ENCODE measurements around the gene PTPRG. TPM values are rescaled to one million over a fixed set of nuclear protein-coding genes. Genes with fewer than 3 reads are reported as not detected.

PTPRG gene
- total and polyA plus RNA-seq, 3 experiments from 2014 or later = not detected

DNA sequence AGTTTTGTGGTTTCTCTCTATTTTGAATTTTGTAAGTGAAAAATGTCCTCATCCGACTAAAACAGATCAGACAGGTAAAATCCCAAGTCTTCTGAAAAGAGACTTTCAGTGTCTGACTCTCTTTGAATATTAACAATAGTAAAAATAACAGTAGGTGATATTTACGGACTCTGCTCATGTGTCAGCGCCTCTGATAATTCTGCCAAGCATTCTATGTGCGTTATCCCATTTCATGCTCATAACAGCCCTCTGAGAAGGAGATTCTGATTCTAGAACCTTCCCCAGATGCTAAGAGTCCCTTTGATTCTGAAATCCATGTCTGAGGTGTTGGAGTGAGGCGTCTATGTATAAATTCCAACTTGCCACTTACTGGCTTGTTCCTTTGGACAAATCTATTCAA, 529.1 kb downstream of the PTPRG start:
- H3K4me1 ChIP-seq (ENCODE audit: insufficient read depth, low read length) = no peaks in the 10 kb centered on the region
- CTCF ChIA-PET = no interaction called here
- Mint-ChIP-seq H3K9me3 (peaks cover 0 to 9% (median 3%) of the 10 kb centered on the region in 5 donors), H3K27ac (no peak overlapping the region), H3K4me3 (no peak overlapping the region), H3K36me3 (no peaks in the 10 kb centered on the region), H3K27me3 (no peaks in the 10 kb centered on the region), H3K4me1 (no peaks in the 10 kb centered on the region)
- no peak overlapping the region for H3K27ac ChIP-seq (ENCODE audit: low read depth, low read length)
- H3K4me3 ChIP-seq (ENCODE audit: low read length) = no peak overlapping the region
- H3K36me3 ChIP-seq (ENCODE audit: insufficient read depth, low read length) = no peaks in the 10 kb centered on the region
- DNase-seq = no peak
- no peaks in the 10 kb centered on the region for H3K9me3 ChIP-seq (ENCODE audit: low read length)
- POLR2A ChIA-PET = no interaction called here
- H3K27me3 ChIP-seq (ENCODE audit: insufficient read depth, low read length, poor library complexity, severe bottlenecking) = no peaks in the 10 kb centered on the region

DNA sequence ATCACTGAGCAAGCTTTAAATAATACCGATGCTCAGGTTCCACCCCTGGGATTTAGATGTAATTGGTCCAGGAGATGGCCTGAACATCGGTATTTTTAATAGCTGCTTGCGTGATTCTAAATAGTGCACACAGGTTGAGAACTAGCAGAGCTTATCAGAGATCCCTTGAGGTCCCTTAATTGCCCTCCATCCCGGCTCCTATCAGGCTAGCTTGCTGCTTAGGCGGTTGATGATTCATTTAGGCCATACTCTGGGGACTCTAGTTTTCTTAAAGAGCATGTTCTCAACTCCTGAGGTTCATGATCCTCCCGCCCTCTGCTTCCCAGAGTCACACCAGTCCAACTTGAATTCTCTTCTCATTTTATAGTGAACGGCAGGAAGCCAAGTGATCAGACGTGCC, 531.7 kb downstream of the PTPRG start:
- Histone ChIP-seq H3K27me3 (ENCODE audit: insufficient read depth, low read length, poor library complexity, severe bottlenecking) (no peaks in the 10 kb centered on the region), H3K36me3 (ENCODE audit: insufficient read depth, low read length) (no peaks in the 10 kb centered on the region), H3K9me3 (ENCODE audit: low read length) (no peaks in the 10 kb centered on the region), H3K4me1 (ENCODE audit: insufficient read depth, low read length) (no peaks in the 10 kb centered on the region), H3K27ac (ENCODE audit: low read depth, low read length) (no peak overlapping the region), H3K4me3 (ENCODE audit: low read length) (no peak overlapping the region)
- Mint-ChIP-seq H3K9me3 (peaks cover 0 to 5% (median 3%) of the 10 kb centered on the region in 5 donors), H3K4me3 (no peak overlapping the region), H3K36me3 (no peaks in the 10 kb centered on the region), H3K27ac (no peak overlapping the region), H3K4me1 (no peaks in the 10 kb centered on the region), H3K27me3 (no peaks in the 10 kb centered on the region)
- ChIA-PET CTCF (no interaction called here), POLR2A (no interaction called here)
- no peak for DNase-seq

DNA sequence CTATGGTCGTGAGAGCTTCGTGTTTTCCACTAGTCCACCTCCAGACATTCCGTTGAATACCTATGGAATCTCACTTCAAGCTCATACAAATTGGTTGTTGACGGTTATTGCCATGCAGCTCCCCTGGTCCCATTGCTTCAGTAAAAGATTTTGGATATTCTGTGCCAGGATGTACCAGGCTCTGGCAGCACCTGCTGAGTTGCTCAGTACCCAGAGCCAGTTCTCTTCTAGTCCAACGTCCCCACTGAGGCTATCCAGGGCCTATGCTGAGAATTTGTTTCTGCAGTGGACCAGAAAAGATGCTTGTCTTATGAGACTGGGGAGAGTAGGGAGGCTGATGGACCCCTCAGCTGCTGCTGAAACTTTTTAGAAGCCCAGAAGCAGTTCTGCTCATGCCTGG, 533.1 kb downstream of the PTPRG start:
- CTCF ChIA-PET = no interaction called here
- Histone ChIP-seq H3K4me3 (ENCODE audit: low read length) (no peak overlapping the region), H3K36me3 (ENCODE audit: insufficient read depth, low read length) (no peaks in the 10 kb centered on the region), H3K27ac (ENCODE audit: low read depth, low read length) (no peak overlapping the region), H3K9me3 (ENCODE audit: low read length) (no peaks in the 10 kb centered on the region), H3K27me3 (ENCODE audit: insufficient read depth, low read length, poor library complexity, severe bottlenecking) (no peaks in the 10 kb centered on the region), H3K4me1 (ENCODE audit: insufficient read depth, low read length) (no peaks in the 10 kb centered on the region)
- H3K27me3 Mint-ChIP-seq = no peaks in the 10 kb centered on the region
- no peaks in the 10 kb centered on the region for H3K4me1 Mint-ChIP-seq
- POLR2A ChIA-PET = no interaction called here
- H3K4me3 Mint-ChIP-seq = no peak overlapping the region
- no peaks in the 10 kb centered on the region for H3K36me3 Mint-ChIP-seq
- DNase-seq = no peak
- peaks cover 0 to 5% (median 0%) of the 10 kb centered on the region in 5 donors for H3K9me3 Mint-ChIP-seq
- no peak overlapping the region for H3K27ac Mint-ChIP-seq

DNA sequence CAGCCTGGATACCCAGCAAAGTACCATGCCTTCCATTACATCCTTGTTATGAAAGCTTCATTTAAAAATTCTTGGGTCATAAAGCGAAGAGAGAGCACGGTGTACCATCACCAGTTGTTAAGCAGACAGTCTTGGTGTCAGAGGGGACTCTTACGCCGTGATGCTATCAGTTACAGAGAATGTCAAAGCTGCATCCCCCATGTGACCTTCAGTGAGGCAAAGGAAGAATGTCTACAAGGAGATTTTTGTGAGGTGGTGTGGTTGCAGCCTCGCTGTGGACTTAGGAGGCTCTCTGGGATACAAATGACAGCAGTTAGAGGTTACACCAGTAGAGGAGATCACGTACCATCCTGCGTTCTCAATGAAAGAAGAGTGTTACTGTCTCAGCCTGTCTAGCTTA, 533.7 kb downstream of the PTPRG start:
- Mint-ChIP-seq H3K4me3 (no peak overlapping the region), H3K9me3 (peaks cover 0 to 5% (median 0%) of the 10 kb centered on the region in 5 donors), H3K27me3 (no peaks in the 10 kb centered on the region), H3K27ac (no peak overlapping the region), H3K4me1 (no peaks in the 10 kb centered on the region), H3K36me3 (no peaks in the 10 kb centered on the region)
- H3K9me3 ChIP-seq (ENCODE audit: low read length) = no peaks in the 10 kb centered on the region
- ChIA-PET POLR2A (no interaction called here), CTCF (no interaction called here)
- no peak for DNase-seq
- H3K4me1 ChIP-seq (ENCODE audit: insufficient read depth, low read length) = no peaks in the 10 kb centered on the region
- no peaks in the 10 kb centered on the region for H3K27me3 ChIP-seq (ENCODE audit: insufficient read depth, low read length, poor library complexity, severe bottlenecking)
- no peak overlapping the region for H3K27ac ChIP-seq (ENCODE audit: low read depth, low read length)
- no peak overlapping the region for H3K4me3 ChIP-seq (ENCODE audit: low read length)
- no peaks in the 10 kb centered on the region for H3K36me3 ChIP-seq (ENCODE audit: insufficient read depth, low read length)

DNA sequence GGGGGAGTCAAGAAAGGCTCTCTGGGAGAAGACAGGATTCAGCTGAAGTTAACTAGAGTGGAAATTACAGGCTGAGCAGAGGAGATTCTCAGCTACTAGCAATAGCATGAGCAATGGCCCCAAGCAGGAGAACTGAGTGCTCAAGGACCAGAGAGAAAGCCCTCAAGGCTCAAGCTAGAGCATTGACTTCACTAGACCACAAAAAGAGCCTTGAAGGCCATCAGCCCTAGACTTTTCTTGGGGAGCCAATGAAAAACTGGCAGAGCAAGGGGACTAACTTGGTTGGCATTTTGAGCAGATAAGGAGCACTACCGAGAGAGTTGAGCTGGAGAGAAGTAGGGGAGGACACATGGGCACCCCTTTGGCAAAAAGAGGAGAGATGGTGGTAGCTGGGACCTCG, 534.4 kb downstream of the PTPRG start:
- Histone ChIP-seq H3K4me3 (ENCODE audit: low read length) (no peak overlapping the region), H3K9me3 (ENCODE audit: low read length) (no peaks in the 10 kb centered on the region), H3K4me1 (ENCODE audit: insufficient read depth, low read length) (no peaks in the 10 kb centered on the region), H3K36me3 (ENCODE audit: insufficient read depth, low read length) (no peaks in the 10 kb centered on the region), H3K27me3 (ENCODE audit: insufficient read depth, low read length, poor library complexity, severe bottlenecking) (no peaks in the 10 kb centered on the region), H3K27ac (ENCODE audit: low read depth, low read length) (no peak overlapping the region)
- no peaks in the 10 kb centered on the region for H3K4me1 Mint-ChIP-seq
- H3K27ac Mint-ChIP-seq = no peak overlapping the region
- CTCF ChIA-PET = interaction anchor here (0.8 kb wide), 1 partner anchor 9 kb away, joined by 3 read pairs; no protein-coding TSS in a partner anchor
- no peaks in the 10 kb centered on the region for H3K27me3 Mint-ChIP-seq
- H3K4me3 Mint-ChIP-seq = no peak overlapping the region
- H3K9me3 Mint-ChIP-seq = peaks cover 0 to 8% (median 0%) of the 10 kb centered on the region in 5 donors
- H3K36me3 Mint-ChIP-seq = no peaks in the 10 kb centered on the region
- DNase-seq = no peak
- POLR2A ChIA-PET = no interaction called here

DNA sequence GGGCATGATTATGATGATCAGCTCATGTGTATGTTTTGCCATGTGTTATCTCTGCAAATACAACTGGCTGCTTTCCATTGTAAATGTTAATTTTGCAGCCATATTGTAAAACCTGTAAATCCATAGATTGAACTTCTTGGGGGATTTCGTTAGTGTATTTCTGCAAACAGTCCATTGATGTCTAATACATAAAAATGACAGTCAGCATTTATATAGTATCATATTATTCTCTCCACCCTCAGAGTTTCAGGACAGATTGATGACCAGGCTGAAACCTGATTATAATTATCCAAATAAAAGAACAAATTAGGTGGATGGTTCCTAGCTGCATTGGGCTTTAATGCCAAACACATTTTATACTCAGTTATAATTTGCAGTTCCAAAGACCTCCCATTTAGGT, 535.1 kb downstream of the PTPRG start:
- no peak overlapping the region for H3K4me3 Mint-ChIP-seq
- no peaks in the 10 kb centered on the region for H3K9me3 ChIP-seq (ENCODE audit: low read length)
- H3K9me3 Mint-ChIP-seq = peaks cover 0 to 6% (median 0%) of the 10 kb centered on the region in 5 donors
- no peaks in the 10 kb centered on the region for H3K4me1 ChIP-seq (ENCODE audit: insufficient read depth, low read length)
- no peaks in the 10 kb centered on the region for H3K4me1 Mint-ChIP-seq
- H3K36me3 Mint-ChIP-seq = no peaks in the 10 kb centered on the region
- ChIA-PET POLR2A (no interaction called here), CTCF (interaction anchor here (0.8 kb wide), 1 partner anchor 10 kb away, joined by 3 read pairs; no protein-coding TSS in a partner anchor)
- H3K27me3 Mint-ChIP-seq = no peaks in the 10 kb centered on the region
- H3K27me3 ChIP-seq (ENCODE audit: insufficient read depth, low read length, poor library complexity, severe bottlenecking) = no peaks in the 10 kb centered on the region
- no peak overlapping the region for H3K27ac Mint-ChIP-seq
- no peak overlapping the region for H3K4me3 ChIP-seq (ENCODE audit: low read length)
- no peak for DNase-seq
- no peaks in the 10 kb centered on the region for H3K36me3 ChIP-seq (ENCODE audit: insufficient read depth, low read length)
- H3K27ac ChIP-seq (ENCODE audit: low read depth, low read length) = no peak overlapping the region

DNA sequence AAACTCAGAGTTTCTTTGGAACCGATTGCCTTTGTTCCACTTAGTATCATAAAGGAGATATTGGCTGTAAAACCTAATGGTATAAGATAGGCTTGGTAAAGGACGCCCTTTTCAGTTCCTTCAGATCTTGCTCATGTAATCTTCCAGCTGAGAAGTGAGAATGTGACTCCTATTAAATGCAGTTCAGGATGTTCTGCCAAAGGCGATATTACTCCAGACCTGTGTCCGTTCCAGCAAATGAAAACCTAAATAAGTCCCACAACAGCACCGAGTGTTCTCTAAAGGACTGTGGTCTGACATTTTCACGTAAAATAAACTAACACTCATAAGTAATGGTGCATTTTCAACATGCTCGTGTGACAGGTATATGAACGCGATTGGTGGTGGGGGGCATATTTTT, 535.8 kb downstream of the PTPRG start:
- Mint-ChIP-seq H3K36me3 (no peaks in the 10 kb centered on the region), H3K4me1 (no peaks in the 10 kb centered on the region), H3K9me3 (peaks cover 0 to 10% (median 0%) of the 10 kb centered on the region in 5 donors), H3K4me3 (no peak overlapping the region), H3K27ac (no peak overlapping the region), H3K27me3 (no peaks in the 10 kb centered on the region)
- POLR2A ChIA-PET = no interaction called here
- CTCF ChIA-PET = no interaction called here
- DNase-seq = no peak
- Histone ChIP-seq H3K36me3 (ENCODE audit: insufficient read depth, low read length) (no peaks in the 10 kb centered on the region), H3K9me3 (ENCODE audit: low read length) (no peaks in the 10 kb centered on the region), H3K27me3 (ENCODE audit: insufficient read depth, low read length, poor library complexity, severe bottlenecking) (no peaks in the 10 kb centered on the region), H3K4me1 (ENCODE audit: insufficient read depth, low read length) (no peaks in the 10 kb centered on the region), H3K27ac (ENCODE audit: low read depth, low read length) (no peak overlapping the region), H3K4me3 (ENCODE audit: low read length) (no peak overlapping the region)

DNA sequence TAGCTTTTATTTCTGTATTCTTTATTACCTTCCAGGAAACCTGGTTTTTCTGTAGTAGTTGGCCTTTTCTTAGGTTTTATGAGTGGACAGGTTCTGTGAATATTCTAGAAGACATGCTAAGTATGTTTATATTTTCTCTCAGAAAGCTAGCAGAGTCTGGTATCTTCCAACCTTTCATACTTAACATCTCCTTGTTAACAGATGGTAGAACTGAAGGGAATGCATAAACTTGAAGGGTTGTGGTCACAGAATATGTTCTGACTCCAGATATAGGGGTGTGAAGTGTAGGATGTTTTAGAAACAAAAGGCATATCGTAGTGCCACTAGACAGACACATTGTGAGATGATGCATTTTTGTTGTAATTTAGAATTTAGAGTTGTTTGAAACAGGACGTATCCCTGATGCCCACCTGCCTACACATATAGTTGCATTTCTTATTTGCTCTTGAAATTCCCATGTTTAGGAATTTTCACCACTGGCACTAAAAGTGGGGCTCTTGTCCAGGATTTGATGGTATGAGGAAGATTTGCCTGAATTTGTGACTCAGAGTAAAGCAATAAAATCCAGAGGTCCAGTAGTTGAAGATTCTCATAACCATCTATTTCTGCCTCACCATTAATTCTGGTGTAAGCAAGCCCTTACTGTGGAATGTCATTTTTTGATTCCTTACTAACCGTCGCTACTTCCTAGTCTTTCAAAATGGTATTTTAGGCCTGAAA, 537.4 kb downstream of the PTPRG start:
- no peak for DNase-seq
- H3K9me3 ChIP-seq (ENCODE audit: low read length) = no peaks in the 10 kb centered on the region
- Mint-ChIP-seq H3K4me3 (no peak overlapping the region), H3K4me1 (no peaks in the 10 kb centered on the region), H3K36me3 (no peaks in the 10 kb centered on the region), H3K27me3 (no peaks in the 10 kb centered on the region), H3K27ac (no peak overlapping the region), H3K9me3 (peaks cover 0 to 10% (median 0%) of the 10 kb centered on the region in 5 donors)
- no peak overlapping the region for H3K27ac ChIP-seq (ENCODE audit: low read depth, low read length)
- H3K27me3 ChIP-seq (ENCODE audit: insufficient read depth, low read length, poor library complexity, severe bottlenecking) = no peaks in the 10 kb centered on the region
- POLR2A ChIA-PET = no interaction called here
- CTCF ChIA-PET = no interaction called here
- H3K4me3 ChIP-seq (ENCODE audit: low read length) = no peak overlapping the region
- no peaks in the 10 kb centered on the region for H3K4me1 ChIP-seq (ENCODE audit: insufficient read depth, low read length)
- no peaks in the 10 kb centered on the region for H3K36me3 ChIP-seq (ENCODE audit: insufficient read depth, low read length)

All from CD8-positive, alpha-beta memory T cell (primary cell).